Stomach smooth muscle (tissue), 2 donors: ENCODE data around the gene LRMDA.
"Not testable (repeated sequence)": the region's sequence is repeated elsewhere in the genome, so short reads cannot be mapped to it uniquely, and the experiment has no call there.

Source experiments
- H3K27ac ChIP-seq: one replicate; pipeline ENCODE4 v1.7.0; 2013; ENCODE audit warnings: mild to moderate bottlenecking, low read length, inconsistent platforms
- H3K27me3 ChIP-seq, 2 donors: one replicate each; pipeline ENCODE4 v1.7.0; 2013; ENCODE audit warnings: low read length in 2 of 2; ENCODE audit not compliant: insufficient read depth in 2 of 2, control insufficient read depth in 1 of 2
- H3K36me3 ChIP-seq, 2 donors: one replicate each; pipeline ENCODE4 v1.7.0; 2013; ENCODE audit warnings: low read length in 2 of 2; ENCODE audit not compliant: control insufficient read depth in 2 of 2, insufficient read depth in 2 of 2
- H3K4me1 ChIP-seq: one replicate; pipeline ENCODE4 v1.7.0; 2013; ENCODE audit warnings: low read length; ENCODE audit not compliant: control insufficient read depth, insufficient read depth
- H3K4me3 ChIP-seq, 2 donors: one replicate each; pipeline ENCODE4 v1.7.0; 2013; ENCODE audit warnings: low read length in 2 of 2
- H3K9ac ChIP-seq, 2 donors: one replicate each; pipeline ENCODE4 v1.7.0; 2013; ENCODE audit warnings: low read length in 2 of 2, mild to moderate bottlenecking in 1 of 2
- H3K9me3 ChIP-seq, 2 donors: one replicate each; pipeline ENCODE4 v1.7.0; 2013; ENCODE audit warnings: low read length in 2 of 2; ENCODE audit not compliant: control insufficient read depth in 2 of 2
- donor health status: healthy.
- donor health status: Pancreatic carcinoma.

LRMDA gene

GRCh38 chr10:75612904-75613684 lies 181.7 kb downstream of the LRMDA start:
- Histone ChIP-seq H3K4me1 (no peaks in the 10 kb centered on the region), H3K9me3 (no peaks in the 10 kb centered on the region), H3K4me3 (no peak overlapping the region), H3K27me3 (no peaks in the 10 kb centered on the region), H3K9ac (no peak overlapping the region), H3K36me3 (no peaks in the 10 kb centered on the region), H3K27ac (no peak overlapping the region)

- Histone ChIP-seq H3K9me3 (no peaks in the 10 kb centered on the region), H3K27me3 (no peaks in the 10 kb centered on the region), H3K27ac (no peak overlapping the region), H3K36me3 (no peaks in the 10 kb centered on the region), H3K4me1 (no peaks in the 10 kb centered on the region), H3K4me3 (no peak overlapping the region), H3K9ac (no peak overlapping the region)
Observed at GRCh38 chr10:75613685-75614504, 182.5 kb downstream of the LRMDA start.

DNA sequence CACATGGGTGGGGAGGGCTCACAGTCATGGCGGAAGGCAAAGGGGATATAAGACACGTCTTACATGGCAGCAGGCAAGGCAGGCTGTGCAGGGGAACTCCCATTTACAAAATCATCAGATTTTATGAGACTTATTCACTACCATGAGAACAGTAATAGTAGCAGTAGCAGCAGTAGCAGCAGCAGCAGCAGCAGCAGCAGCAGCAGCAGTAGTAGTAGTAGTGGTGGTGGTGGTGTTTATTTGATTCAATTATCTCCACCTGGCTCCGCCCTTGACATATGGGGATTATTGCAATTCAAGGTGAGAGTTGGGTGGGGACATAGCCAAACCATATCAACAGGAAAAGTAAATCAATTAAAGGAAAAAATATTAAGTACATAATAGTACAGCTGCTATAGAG lies 184.7 kb downstream of the LRMDA start:
- H3K27me3 ChIP-seq = no peaks in the 10 kb centered on the region
- H3K36me3 ChIP-seq = no peaks in the 10 kb centered on the region
- H3K9me3 ChIP-seq = no peaks in the 10 kb centered on the region
- no peak overlapping the region for H3K4me3 ChIP-seq
- H3K9ac ChIP-seq = no peak overlapping the region
- H3K27ac ChIP-seq = no peak overlapping the region
- no peaks in the 10 kb centered on the region for H3K4me1 ChIP-seq

DNA sequence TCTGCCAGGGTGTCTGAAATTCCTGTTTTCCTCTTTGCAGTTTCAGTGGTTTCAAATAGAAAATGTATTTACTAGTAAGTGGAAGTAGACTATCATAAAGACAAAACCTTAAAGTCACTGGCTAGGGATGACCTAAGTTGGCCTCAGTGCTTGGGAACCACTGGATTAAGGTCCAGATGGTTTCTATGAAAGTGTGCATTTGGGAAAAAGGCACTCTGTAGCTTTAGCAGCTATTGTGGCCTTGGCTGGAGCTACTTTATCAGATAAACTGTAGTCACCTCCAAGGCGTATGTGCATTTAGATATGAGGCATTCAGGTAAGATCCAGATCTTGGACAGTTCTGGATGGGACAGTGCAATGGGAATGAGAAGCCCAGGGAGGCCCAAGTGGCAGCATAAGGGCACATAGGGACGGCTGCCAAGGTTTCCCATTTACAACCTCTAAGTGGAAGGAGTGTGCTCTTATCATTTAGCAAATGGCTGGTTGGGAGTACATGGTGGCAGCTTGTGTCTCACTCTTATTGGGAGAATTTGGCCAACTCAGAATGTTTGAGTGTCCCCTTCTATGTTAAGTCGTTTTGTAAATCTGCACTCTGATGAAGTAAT lies 185.6 kb downstream of the LRMDA start:
- Histone ChIP-seq H3K4me3 (no peak overlapping the region), H3K4me1 (no peaks in the 10 kb centered on the region), H3K9me3 (no peaks in the 10 kb centered on the region), H3K9ac (no peak overlapping the region), H3K27me3 (no peaks in the 10 kb centered on the region), H3K27ac (no peak overlapping the region), H3K36me3 (no peaks in the 10 kb centered on the region)

DNA sequence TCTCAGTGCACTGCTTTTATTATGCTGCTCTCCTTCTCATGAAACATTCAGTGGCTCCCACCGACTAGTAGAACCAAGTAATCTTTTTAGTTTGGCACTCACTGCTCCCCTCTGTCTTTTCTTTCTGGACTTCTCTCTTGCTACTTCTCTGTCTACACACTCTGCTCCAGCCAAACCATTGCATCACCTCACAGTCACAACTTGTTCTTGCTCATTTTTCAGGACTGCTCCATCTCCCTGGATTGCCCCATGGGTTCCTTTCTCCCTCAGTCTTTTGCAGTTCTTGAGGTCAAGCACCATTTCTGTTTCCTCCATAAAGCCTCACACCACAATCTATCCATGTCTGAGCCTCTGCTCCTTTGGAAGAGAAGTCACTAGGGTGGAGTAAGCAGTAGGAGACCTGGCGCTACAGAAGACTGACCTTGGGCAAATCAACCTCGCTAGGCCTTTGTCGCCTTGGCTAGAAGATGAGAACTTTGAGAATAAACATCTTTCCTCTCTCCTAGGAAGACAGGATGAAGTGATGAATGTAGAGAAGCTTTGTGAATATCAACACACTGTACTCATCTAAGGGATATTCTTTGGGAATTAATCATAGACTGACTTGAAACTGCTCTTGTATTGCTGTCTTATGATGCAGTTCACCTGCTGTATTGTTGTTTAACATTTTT lies 186.2 kb downstream of the LRMDA start:
- no peaks in the 10 kb centered on the region for H3K9me3 ChIP-seq
- no peaks in the 10 kb centered on the region for H3K4me1 ChIP-seq
- no peak overlapping the region for H3K4me3 ChIP-seq
- no peak overlapping the region for H3K9ac ChIP-seq
- H3K36me3 ChIP-seq = no peaks in the 10 kb centered on the region
- no peak overlapping the region for H3K27ac ChIP-seq
- no peaks in the 10 kb centered on the region for H3K27me3 ChIP-seq

DNA sequence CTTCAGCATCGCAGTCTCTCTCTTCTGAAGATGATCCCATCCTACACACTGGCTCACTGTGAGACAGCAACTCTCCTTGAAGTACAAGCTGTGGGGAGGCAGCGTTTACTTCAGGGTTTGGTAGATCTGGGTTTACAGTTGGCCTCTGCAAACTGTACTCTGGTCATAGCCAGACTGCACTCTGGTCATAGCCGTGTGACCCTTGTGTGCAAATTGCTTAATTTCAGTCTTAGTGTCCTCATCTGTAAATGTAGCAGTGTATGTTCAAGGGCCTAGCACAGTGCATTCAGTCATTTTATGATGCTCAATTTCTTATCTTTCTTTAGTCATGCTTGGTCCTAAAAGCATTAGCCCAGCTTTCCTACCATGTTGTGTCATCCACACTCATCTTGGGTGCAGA lies 188.2 kb downstream of the LRMDA start:
- Histone ChIP-seq H3K9ac (no peak overlapping the region), H3K27me3 (no peaks in the 10 kb centered on the region), H3K27ac (no peak overlapping the region), H3K36me3 (no peaks in the 10 kb centered on the region), H3K4me1 (no peaks in the 10 kb centered on the region), H3K9me3 (no peaks in the 10 kb centered on the region), H3K4me3 (no peak overlapping the region)

- Histone ChIP-seq H3K27ac (no peak overlapping the region), H3K9me3 (no peaks in the 10 kb centered on the region), H3K9ac (no peak overlapping the region), H3K27me3 (no peaks in the 10 kb centered on the region), H3K4me3 (no peak overlapping the region), H3K36me3 (no peaks in the 10 kb centered on the region), H3K4me1 (no peaks in the 10 kb centered on the region)
Observed at GRCh38 chr10:75620356-75620755, 188.9 kb downstream of the LRMDA start.

DNA sequence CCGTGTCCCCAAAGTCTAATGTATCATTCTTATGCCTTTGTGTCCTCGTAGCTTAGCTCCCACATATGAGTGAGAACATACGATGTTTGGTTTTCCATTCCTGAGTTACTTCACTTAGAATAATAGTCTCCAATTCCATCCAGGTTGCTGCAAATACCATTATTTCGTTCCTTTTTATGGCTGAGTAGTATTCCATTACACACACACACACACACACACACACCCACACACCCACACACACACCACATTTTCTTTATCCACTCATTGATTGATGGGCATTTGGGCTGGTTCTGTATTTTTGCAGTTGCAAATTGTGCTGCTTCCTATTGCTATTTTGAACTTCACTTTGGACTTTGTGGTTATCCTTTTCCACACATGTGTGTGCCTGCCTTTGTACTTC lies 189.6 kb downstream of the LRMDA start:
- not testable (repeated sequence) for H3K4me1 ChIP-seq, H3K27me3 ChIP-seq, H3K36me3 ChIP-seq

GRCh38 chr10:75622503-75622902 lies 191.1 kb downstream of the LRMDA start:
- Histone ChIP-seq H3K4me3 (no peak overlapping the region), H3K9me3 (no peaks in the 10 kb centered on the region), H3K4me1 (no peaks in the 10 kb centered on the region), H3K27me3 (no peaks in the 10 kb centered on the region), H3K27ac (no peak overlapping the region), H3K9ac (no peak overlapping the region), H3K36me3 (no peaks in the 10 kb centered on the region)

More for the DNA sequence above, 189.6 kb downstream of the LRMDA start:
- H3K27ac ChIP-seq, H3K4me3 ChIP-seq, H3K9me3 ChIP-seq, H3K9ac ChIP-seq: not testable (repeated sequence)

DNA sequence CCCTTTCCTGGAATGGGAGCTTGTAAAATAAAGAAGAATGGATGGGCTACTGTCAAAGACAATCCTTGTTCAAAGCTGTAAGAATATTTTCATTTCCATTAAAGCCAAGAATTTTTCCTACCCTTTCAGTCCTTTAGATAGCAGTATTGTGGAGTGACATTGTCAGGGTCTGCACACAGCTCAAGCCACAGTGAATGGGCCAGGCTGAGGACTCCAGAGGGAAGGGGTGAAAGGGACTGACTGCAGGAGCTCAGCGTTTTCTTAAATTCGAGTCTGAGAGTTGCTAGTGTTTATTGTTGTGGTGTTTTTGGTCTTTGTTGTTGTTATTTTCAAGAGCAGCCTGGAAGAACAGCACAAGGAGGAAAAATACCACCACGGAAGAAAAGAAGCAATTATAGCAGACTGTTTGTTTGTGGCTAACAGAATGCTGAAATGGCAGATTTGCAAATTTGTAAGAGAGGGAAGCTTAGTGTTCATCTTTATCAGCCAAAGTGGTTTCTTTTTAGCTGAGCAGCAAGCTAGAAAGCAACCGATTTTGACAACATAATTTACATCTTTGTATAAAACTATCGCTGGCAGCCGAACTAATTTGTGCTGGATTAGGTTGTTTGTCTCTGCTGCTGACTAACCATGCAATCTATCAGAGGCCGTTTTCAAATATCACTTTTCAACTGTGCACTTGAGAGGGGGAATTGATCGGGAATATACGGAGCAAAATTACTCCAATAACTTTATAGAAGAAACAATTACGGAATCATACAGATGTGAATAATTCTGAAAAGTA lies 192.1 kb downstream of the LRMDA start:
- Histone ChIP-seq H3K4me1 (no peaks in the 10 kb centered on the region), H3K9ac (no peak overlapping the region), H3K36me3 (no peaks in the 10 kb centered on the region), H3K4me3 (no peak overlapping the region), H3K9me3 (no peaks in the 10 kb centered on the region), H3K27ac (no peak overlapping the region), H3K27me3 (no peaks in the 10 kb centered on the region)
